ENCODE data around the gene DLGAP4. TPM values are rescaled to one million over a fixed set of nuclear protein-coding genes. Genes with fewer than 3 reads are reported as not detected.

The DLGAP4 gene
- total and polyA plus RNA-seq, 9 of the 15 experiments (the other 6 are each of a cell fraction or from before 2014, with no cell fraction given) = 0.31 to 34.1 (median 4.5) TPM

GRCh38 chr20:36331209-36331608 is 25.1 kb downstream of the DLGAP4 start (continued):
- TF ChIP-seq ZNF41 (CRISPR knock-in tag; conservative IDR thresholded peaks at IDR 0.05) (no peak), KAT2B (IDR thresholded peaks at IDR 0.05; ENCODE audit: low read depth, low read length) (no peak), SNIP1 (IDR thresholded peaks at IDR 0.05; ENCODE audit: low read depth) (no peak), RBM39 (optimal IDR thresholded peaks at IDR 0.05; ENCODE audit: low read depth, low read length) (no peak)

- no TSS peak for BruUV-seq (replicated peaks)
- Histone ChIP-seq H3K9me1 (ENCODE audit: control insufficient read depth, insufficient read depth, low read length) (no peaks in the 10 kb centered on the region), H2AFZ (ENCODE audit: low read depth, low read length) (no peak overlapping the region), H3K36me3 (ENCODE audit: control insufficient read depth, insufficient read depth, low read length) (no peaks in the 10 kb centered on the region), H3K79me2 (ENCODE audit: control insufficient read depth, insufficient read depth, low read length) (no peaks in the 10 kb centered on the region), H3K27ac (ENCODE audit: extremely low read depth, low read depth, low read length) (no peak overlapping the region), H3K4me3 (no peak overlapping the region), H3K4me1 (replicated peaks in 1 of 2; ENCODE audit: control insufficient read depth in 2 of 2, insufficient read depth in 2 of 2, low read length in 2 of 2) (peaks cover 0 to 4% of the 10 kb centered on the region in 2 experiments; a peak in 1 of 5 replicates), H3K27me3 (ENCODE audit: control insufficient read depth in 2 of 2, insufficient read depth in 2 of 2, low read length in 2 of 2) (peaks cover 12 to 66% of the 10 kb centered on the region in 2 experiments; a peak in 4 of 5 replicates), H3K4me2 (ENCODE audit: insufficient read depth, low read length) (no peak overlapping the region), H3K9me3 (replicated peaks; ENCODE audit: control insufficient read depth, insufficient read depth, low read depth, low read length) (no peaks in the 10 kb centered on the region), H3K9ac (ENCODE audit: insufficient read depth in 1 of 2, low read depth in 2 of 2, low read length in 2 of 2) (no peak overlapping the region), H4K20me1 (replicated peaks; ENCODE audit: control insufficient read depth, insufficient read depth, low read length) (peaks cover 16% of the 10 kb centered on the region)
- POLR2A ChIA-PET = no interaction called here
- intact Hi-C loops (cut with micrococcal nuclease) = no loop called here
- 0% methylated on average over 3 of the region's 5 CpGs for WGBS (ENCODE audit: insufficient coverage, low coverage, missing lambda C conversion rate)
- in situ Hi-C loops (cut with MboI) = no loop called here
- DNase-seq (ENCODE audit: extremely low read depth in 1 of 4, low spot score in 3 of 4) = no peak
- TF ChIP-seq BDP1 (IDR thresholded peaks at IDR 0.05; ENCODE audit: insufficient read depth, insufficient read length) (no peak), ZNF143 (CRISPR knock-in tag; IDR thresholded peaks at IDR 0.05) (no peak), MAFF (IDR thresholded peaks at IDR 0.05; ENCODE audit: low read length) (no peak), RREB1 (CRISPR knock-in tag; IDR thresholded peaks at IDR 0.05) (no peak), CHD4 (IDR thresholded peaks at IDR 0.05; ENCODE audit: insufficient read depth, insufficient replicate concordance, low read depth, low read length, poor library complexity, severe bottlenecking) (no peak), TCF7L2 (IDR thresholded peaks at IDR 0.05; ENCODE audit: low read depth, low read length) (no peak), FOXP4 (CRISPR knock-in tag; IDR thresholded peaks at IDR 0.05; ENCODE audit: borderline replicate concordance) (no peak), IRF9 (tag; IDR thresholded peaks at IDR 0.05) (no peak)
- CTCF ChIA-PET (ENCODE audit: low intra/inter-chr PET ratio) = no interaction called here
- no peak for ATAC-seq
- FAIRE-seq = no peak
These were observed 27.7 kb downstream of the DLGAP4 start for GRCh38 chr20:36333841-36334240.

Measured in K562 (cell line).